NCI-H82 (cell line): Measurements from ENCODE around the gene GHDC.
A peak's percentile ranks its signal among the peaks of the same experiment; 100 is the strongest.

Experiments
- DNase-seq: peaks from one replicate; lab custom pipeline; 2025; lab: John Stamatoyannopoulos, UW

The GHDC gene

GRCh38 chr17:42182927-42183734, 11.2 kb downstream of the GHDC start:
- DNase-seq, result no peak

GRCh38 chr17:42181851-42182207, 12.5 kb downstream of the GHDC start:
- DNase-seq, result no peak

GRCh38 chr17:42180922-42181850, 13.1 kb downstream of the GHDC start, which contains the start of gene KCNH4:
Gene KCNH4, minus strand, starts transcription at chr17:42181142. Its CDS starts 197 bp downstream, at chr17:42180945.
- DNase-seq, result peak; percentile 96

GRCh38 chr17:42180411-42180921, 13.8 kb downstream of the GHDC start:
- peak; percentile 37 for DNase-seq

GRCh38 chr17:42179911-42180410, 14.3 kb downstream of the GHDC start:
- DNase-seq, result peak; percentile 50

GRCh38 chr17:42179335-42179734, 15.0 kb downstream of the GHDC start:
- no peak for DNase-seq

GRCh38 chr17:42178817-42179216, 15.5 kb downstream of the GHDC start:
- DNase-seq, result no peak

- DNase-seq, result no peak
Measured at GRCh38 chr17:42177684-42178083, 16.6 kb downstream of the GHDC start.

- no peak for DNase-seq
Measured at GRCh38 chr17:42174126-42174783, 20.0 kb downstream of the GHDC start.

- DNase-seq, result no peak
Measured at GRCh38 chr17:42171831-42172230, 22.5 kb downstream of the GHDC start.

- DNase-seq, result no peak
Measured at GRCh38 chr17:42169351-42169750, 24.9 kb downstream of the GHDC start.

GRCh38 chr17:42167807-42168206, 26.5 kb downstream of the GHDC start:
- no peak for DNase-seq

GRCh38 chr17:42166196-42166763, 28.0 kb downstream of the GHDC start:
- no peak for DNase-seq

GRCh38 chr17:42165751-42166150, 28.5 kb downstream of the GHDC start:
- DNase-seq, result no peak

GRCh38 chr17:42163696-42164407, 30.4 kb downstream of the GHDC start:
- DNase-seq, result no peak

GRCh38 chr17:42163113-42163512, 31.2 kb downstream of the GHDC start:
- DNase-seq, result peak; percentile 67

- no peak for DNase-seq
Measured at GRCh38 chr17:42160531-42160910, 33.8 kb downstream of the GHDC start.

GRCh38 chr17:42159796-42160530, 34.3 kb downstream of the GHDC start:
- no peak for DNase-seq

- DNase-seq, result no peak
Measured at GRCh38 chr17:42155614-42156045, 38.7 kb downstream of the GHDC start.
